Activated CD8-positive, alpha-beta memory T cell treated with anti-CD3 and anti-CD28 coated beads, Interleukin-2, amount 50 U/mL, for 4 hours (primary cell): ENCODE measurements around the gene SLC1A2.

Experiments used
- DNase-seq: peaks from one replicate; pipeline ENCODE4 v3.0.0-alpha.2; 2020

SLC1A2 gene

DNA sequence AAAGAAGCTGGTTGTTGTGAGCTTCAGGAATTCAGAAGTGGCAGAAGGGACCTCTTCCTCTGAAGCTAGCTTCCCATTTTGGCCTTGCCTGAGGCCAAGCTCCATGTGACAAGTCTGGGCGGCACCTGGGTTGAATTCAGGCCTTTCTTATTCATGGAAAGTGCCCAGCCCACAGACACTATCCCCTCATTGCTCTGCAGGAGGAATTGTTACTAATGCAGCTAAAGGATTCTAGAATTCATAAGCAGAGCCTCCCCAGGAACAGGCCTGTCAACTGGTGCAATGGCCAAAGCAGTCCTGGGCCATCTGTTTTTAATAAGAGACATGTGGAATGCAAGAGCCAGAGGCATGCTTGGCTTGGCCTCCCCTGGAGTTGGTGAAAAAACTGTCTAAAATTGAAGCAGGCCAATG lies 71.4 kb downstream of the SLC1A2 start:
- DNase-seq: no peak

DNA sequence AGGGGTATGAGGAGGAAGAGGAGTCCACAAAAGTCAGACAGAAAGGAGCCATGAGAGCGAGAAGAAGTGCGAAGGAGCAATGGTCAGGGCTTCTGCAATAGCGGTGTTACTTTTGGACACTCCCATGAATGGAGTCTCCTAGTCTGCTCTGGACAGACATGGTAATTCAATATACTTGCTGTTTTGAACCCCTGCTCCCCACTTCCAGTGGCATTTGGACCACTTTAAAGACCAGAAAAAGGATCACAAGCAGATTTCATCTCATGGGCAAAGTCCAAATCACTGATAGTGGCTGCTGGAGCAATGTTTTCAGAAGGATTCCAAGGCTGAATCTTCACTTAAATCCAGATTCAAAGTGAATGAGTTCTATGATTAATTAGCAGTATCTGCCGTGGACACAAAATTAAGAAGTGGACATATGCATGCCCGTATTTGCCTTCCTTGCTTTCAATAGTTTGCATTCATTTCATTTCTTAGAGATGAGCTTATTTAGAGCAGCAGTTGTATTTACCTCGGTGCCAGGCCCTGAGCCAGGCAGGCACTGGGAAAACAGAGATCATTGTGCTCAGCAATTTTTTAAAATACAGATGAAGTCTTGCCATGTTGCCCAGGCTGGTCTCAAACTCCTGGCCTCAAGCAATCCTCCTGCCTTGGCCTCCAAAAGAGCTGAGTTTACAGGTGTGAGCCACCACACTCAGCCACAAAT lies 72.0 kb downstream of the SLC1A2 start:
- no peak for DNase-seq

DNA sequence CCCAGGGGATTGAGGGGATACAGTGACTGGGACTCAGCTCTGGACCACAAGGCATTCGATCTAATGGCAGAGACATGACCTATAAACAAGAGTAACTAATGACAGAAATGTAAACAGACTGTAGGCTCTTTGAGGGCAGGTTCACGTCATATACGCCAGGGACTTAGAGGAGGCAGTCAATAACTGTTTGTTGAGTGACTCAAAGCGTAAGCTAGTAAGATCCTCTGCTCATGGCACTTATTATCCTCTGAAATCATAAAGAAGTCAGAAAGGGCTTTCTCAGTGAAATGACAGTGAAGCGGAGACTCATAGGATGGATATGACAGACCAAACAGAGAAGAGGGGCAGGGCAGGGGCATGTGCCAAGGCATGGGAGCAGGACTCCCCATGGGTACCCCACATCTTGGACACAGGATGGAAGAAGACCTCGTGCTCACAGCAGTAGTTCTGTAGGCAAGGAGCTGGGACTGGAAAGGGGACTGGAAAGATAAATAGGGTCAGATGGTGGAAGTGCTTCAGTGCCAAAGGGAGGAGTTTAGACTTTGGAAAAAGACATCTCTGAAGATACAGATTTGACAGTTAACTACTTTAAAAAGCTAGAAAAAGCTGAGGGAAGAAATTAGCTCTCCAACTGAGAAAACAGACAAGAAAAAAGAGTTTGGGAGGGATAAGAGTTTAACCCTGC lies 72.7 kb downstream of the SLC1A2 start:
- no peak for DNase-seq

DNA sequence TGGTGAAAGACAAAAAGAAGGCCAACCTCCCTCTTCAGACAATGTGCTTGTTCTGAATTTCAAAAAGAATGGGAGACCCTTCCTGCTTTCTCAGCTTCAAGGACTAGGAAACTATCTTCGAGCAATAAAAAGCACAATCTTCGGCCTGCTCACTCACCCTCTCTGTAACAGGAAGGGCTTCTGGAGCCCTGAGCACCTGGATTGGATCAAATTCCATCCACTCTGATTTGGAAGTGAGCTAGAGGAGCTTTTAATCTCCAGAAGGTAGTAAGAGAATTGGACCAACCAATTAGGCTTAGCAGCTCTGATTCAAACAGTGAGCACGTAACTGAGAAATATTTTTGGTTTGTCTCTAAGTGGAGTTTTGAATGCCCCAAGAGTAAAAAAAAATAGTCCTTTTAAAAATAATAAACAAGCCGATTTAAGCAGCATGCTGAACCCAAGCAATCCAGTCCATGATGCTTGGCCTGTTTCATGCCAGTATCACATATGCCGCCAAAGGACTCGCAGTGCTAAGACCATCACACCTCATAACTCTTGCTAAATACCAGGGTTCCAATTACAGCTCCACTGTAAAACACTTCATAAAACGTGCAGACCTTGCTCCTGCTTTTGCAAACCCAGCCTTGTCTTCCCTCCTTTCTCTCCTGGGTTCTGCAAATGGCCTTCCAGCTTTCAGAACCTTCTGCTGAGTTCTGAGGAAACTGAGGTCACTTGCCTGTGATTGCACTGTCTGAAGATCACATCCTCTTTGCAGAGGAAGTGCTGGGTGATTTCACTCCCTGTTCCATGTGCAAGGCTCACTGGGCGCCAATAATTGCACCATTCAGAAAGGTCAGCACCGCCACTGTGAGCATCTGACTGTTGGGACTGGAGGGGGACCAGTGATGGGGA lies 74.4 kb downstream of the SLC1A2 start:
- no peak for DNase-seq

DNA sequence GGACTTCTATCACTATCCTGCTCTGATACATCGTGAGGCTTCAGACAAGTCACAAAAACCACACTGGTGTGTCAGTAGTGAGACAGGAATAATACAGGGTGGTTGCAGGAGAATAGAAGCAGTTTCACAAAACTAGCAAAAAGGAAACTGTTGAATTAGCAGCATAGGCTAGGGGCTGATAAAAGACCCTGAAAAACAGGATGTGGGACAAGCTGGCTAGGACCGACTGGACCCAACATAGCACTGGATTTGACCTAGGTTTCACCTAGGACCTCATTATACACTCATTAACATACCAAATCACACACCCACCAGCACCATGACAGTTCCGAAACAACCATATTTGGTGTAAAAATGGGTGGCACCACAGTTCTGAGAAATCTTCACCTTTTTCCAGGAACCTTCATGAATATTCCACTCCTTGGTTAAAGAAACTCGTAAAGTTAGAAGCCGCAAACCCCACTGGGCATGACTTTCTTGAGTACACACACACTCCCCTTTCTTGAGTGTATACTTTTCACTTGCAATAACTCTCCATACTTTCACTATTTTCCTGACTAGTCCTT lies 76.2 kb downstream of the SLC1A2 start:
- DNase-seq: no peak

DNA sequence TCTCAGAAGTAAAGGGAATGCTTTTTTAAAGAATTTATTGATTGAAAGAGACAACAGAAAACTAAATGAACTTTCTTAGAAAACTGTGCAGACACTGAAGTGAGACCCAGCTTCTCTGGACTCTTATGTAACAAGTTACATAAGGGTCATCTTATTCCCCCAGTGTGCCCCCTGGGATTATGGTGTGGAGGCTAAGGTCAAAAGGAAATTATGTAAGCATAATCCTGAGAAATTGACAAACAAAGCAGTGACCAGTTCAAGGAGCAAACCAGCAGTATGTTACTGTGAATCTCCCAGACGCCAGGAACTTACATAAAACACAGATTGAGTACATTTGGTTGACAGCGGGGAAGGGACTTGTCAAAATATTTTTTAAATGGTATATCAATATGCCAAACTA lies 78.6 kb downstream of the SLC1A2 start:
- no peak for DNase-seq

DNA sequence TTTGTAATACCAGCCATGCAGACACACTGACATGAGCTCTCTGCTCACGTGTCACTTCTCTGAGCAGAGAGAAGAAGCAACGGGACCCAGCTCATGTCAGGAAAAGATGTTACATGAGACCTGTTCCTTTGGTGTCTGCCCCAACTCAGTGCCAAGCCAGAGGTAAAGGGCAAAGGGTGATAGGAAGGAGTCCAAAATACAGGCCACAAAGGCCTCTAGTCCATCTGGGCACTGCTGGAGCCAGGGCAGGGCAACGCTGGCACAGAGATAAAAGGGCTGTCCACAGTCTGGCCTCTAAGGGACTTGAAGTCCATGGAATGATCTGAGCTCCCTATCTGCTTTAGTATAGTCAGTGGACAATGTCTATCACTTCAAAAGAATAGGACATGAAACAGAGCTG lies 79.3 kb downstream of the SLC1A2 start:
- no peak for DNase-seq

DNA sequence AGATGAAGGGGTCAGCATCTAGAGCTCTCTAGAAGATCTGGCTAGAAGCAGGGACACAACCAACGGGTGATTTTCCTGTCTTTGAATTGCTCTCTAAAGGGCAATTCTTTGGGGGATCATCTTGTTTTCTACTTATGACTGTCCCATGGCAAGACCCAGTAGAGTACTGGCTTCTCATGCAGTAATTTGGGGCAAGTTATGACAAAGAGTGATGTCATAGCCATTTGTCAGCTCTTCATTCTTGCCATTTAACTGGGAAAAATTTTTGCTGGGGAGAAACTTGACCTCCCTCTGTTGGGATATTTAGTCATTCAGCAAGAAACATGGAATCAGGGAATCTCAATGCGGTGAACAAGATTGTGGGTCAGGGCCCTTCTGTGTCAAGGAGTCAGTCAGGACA lies 80.4 kb downstream of the SLC1A2 start:
- DNase-seq: no peak

DNA sequence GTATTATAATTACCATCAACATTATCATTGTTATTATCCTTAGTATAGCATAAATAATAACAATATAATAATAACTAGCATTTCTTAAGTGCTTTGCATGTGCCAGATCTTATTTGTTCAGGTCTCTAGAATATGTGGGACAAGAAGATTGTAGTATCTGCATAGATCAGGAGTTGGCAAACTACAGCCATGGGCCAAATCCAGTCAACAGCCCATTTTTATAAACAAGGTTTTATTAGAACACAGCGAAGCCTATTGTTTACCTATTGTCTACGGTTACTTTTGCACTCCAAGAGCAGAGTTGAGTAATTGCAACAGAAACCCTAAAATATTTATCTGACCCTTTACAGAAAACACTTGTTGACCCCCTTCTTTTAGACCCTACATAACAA lies 81.4 kb downstream of the SLC1A2 start:
- DNase-seq: no peak

DNA sequence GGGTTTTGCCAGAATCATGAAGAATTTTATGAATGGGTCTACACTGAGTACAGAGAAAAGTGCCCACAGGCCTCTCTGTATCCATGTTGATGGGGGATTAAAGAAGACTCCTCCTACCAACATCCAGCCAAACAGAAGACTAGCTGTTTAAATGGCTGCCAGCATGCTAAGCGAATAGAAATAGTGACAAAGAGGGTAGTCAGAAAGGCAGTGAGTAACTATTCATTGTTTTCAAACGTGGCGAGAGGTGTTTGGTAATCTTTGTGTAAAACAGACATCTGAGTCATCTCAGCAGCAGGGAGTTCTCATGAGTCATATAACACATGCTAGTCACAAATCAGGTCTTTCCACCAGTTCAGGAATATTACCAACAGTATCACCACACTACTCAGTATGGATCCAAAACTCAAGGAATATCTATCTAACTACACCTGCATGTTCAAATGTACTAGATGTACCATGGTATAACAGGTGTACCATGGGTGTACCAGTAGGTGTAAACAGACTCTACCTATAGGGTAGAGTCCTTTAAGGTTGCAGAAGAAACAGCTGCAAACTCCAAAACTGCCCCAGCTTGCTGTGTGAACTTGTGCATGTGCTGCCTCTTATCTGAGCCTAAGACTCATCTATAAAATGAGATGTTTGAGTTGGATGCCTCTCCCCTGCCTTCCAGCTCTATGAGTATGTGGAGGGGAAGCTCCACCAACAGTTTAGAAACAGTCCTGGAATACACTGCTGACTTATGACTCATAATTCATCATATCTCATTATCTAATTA lies 82.0 kb downstream of the SLC1A2 start:
- DNase-seq: no peak

DNA sequence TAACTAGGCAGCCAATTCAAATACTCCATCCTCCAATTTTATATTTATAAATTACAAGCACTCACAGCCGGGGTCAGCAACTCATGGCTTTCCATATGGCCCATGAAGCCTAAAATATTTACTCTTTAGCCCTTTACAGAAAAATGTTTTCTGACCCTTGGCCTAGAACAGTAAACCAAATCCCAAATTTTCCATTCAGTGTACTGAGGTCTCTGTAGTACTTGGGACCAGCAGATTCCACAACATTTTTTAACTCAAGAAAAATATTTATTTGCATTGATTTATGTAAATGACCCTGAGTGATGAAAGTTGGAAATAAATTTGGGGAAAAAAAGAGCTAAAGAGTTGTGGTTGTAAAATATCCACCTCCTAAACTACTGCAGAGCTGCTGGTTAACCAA lies 82.6 kb downstream of the SLC1A2 start:
- no peak for DNase-seq

DNA sequence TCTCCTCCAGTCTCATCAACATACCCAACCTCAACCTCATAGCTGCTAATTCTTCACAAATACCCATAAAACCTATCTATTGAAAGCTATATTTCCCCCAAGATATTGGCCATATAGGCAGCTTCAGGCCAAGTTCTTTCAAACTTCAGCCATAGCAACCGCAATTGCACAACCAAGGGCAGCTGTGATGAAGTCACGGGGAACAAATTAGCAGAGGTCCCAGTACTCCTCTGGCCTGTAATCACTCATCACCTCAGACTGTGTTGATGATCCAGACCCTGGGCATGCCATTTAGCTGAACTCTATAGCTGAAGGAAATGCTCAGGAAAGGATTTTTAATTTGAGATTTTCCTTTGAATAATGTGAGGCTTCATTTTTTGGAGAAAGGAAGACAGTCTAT lies 84.1 kb downstream of the SLC1A2 start:
- DNase-seq: no peak

DNA sequence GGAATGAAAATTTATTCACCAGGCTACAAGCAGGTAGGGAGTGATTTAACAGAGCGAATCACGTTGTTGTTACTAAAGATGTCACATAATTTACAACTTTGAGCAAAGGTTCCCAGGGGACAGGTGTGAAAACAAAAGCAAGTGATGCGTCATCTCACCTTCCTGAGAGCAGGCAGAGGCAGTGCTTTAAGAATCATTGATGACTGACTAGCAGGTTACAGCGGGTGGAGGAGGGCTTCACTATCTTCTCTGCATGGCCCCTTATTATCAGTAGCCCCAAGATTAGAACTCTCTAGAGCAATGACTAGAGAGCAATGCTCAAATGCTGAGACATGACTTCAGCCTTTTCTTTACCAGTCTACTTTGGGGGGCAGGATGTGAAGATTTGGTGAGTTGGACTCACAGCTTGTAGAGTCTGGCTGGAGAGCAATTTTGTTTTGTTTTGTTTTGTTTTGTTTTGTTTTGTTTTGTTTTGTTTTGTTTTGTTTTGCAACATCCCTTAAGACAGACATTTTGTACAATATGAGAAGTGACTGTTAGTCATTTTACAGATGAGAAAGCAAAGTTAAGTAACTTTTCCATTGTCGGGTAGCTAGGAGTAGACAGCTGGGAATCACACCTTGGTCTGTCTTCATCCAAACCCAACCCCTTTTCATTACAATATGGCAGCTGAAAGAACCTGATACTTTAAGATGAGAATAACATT lies 84.8 kb downstream of the SLC1A2 start:
- no peak for DNase-seq

DNA sequence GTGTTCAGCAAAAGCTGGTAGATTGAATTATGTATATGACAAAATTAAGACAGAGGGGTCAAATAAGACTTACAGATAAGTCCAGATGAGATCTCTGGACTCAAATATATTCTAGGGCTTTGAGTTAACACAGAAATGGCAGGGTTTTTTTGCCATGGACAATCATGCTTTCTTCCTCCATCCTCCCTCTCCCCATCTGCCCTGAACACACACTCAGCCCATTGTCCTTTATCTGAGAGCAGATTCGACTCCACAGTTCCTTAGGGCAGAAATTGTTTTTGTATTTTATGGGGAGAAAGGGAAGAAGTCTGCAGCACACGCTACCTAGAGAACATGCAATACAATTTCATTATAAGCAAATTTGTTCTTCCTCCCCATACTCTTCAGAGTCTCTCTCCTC lies 86.8 kb downstream of the SLC1A2 start:
- no peak for DNase-seq

DNA sequence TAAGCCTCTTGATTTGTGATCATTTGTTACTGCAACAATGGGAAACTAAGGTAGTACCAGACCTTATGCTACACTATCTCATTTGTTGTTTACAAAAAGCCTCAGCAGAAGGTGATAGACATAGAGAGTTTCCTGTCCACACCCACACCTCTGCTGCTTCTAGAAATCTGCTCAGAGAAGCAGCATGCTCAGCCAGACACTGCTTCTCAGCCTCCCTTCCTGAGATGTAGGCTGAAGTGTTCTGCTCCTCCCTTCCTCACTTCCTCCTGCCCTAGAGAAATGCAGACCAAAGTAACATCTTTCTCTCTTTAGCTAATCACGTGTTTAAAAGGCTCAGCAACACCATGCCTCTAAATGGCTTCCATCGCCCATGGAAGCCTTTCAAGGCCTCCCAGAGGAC lies 88.4 kb downstream of the SLC1A2 start:
- peak; percentile 28 for DNase-seq

DNA sequence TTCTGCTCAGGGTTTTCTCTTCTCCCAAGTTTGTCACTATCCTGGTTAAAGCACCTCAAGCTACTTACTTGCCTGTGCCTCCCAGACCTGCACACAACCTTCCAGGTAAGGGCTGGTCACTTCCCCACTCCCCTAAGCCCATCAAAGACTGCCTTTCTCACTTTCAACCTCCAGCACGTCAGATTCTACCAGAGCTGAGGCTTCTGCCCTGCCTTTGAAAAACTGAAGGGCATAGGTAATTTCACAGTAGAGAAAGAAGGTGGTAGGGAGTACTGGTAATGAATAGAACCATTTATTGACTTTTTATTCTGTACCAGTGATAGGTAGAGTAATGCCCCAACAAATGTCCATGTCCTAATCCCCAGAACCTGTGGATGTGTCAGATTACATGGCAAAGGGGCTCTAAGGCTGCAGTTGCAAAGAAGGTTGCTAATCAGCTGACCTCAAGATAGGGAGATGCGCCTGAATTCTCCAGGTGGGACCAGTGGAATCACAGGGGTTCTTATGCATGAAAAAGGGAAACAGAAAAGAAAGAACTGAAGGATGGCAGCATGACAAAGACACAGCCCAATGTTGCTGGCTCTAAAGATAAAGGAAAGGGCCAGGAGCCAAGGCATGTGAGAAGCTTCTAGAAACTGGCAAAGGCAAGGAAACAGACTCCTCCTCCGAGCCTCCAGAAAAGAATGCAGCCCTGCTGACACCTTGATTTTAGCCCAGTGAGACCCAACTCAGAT lies 89.0 kb downstream of the SLC1A2 start:
- no peak for DNase-seq

DNA sequence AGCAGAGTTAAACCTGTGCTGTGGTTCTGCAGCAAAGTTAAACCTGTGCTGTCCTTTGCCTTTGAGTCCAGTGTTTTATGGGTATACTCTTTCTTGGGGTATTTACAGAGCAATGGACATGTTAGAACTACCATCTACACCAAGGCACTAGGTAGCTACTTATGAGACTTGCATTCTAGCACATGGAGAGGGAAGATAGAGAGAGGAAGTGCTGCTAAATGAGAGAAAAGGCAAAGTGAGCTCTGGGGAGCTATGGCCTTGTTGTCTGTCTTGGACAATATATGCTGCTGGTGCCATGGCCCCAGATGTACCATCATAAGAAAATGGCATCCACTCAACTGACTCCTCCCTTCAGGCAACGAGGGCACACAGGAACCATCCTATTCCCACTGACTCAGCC lies 91.5 kb downstream of the SLC1A2 start:
- DNase-seq: no peak

DNA sequence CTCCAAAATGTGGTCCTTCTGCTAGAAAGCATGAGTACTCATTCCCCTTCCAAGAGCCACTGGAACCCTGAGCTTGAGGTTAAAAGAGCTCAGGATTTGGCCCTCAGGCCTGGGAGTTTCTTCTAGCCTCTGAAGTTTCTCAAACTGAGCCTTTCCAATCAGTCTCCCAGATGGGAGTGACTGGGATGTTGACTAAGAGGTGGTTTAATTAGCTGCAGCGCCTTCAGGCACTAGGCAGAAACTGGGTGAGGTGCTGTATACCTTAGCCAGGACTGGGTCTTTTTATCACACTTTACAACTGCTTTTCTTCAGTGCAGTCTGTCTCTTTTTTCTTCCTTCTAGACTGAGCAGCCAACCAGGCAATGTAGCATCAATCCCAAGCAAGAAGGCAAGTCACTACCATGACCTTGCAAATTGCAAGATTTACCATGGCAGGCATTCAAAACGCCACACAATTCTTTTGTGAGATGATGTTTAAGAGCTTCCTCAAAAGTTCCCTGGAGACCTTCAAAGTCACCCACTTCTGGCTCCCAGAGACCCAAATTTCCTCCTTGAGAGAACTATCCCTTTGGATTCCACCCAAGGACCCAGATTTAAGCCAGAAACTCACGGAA lies 93.0 kb downstream of the SLC1A2 start:
- no peak for DNase-seq

DNA sequence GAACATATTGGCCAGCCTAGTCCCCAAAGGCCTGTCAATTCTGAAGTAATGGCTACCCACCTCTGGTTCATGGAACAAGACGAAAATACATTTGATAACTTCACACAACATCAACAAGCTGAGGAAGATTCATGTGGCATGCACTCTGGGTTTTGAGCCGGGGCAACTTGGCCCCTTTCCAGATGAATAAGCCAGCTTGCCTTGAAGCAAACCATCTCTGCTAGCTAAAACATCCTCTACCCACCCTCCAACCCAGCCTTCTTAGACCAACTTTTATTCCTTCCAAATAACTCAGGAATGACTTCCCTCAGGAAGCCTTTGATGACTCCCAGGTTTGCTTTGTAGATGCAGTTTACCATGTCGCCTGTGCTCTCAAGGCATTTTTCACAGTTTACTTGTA lies 94.4 kb downstream of the SLC1A2 start:
- no peak for DNase-seq

DNA sequence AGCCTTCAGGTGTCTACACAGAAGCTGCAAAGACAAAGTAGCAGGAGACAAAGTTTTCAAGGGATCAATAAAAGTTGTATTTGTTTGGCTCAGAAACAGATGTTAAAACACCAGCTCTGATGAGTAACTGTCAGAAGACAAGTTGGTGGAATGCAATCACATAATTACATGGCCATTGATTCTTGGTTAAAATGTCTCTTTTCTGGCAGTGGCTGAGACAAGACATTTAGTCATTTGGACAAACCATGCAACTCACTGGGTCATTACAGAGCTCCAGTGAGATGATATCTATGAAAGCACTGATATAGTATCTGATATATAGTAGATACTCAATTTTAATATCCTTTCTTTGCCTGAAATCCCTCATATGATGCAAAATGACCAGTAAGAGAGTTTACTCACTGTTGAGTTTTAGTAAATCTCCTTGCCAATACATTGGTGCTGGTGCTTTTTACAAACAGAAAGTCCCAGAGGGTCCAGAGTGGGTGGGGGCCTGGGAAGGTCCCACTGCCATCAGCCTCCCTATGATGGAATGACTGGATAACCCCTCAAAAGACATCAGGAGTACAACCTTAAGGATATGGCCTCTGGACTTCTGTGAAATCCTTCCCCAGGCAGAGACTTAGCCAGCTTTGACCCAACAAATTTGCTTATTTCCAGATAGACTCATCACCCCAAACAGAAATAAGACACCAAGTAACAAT lies 95.0 kb downstream of the SLC1A2 start:
- no peak for DNase-seq
